GM19372 (cell line): ENCODE results near the gene MAP3K14.
A peak's percentile ranks its signal among the peaks of the same experiment; 100 is the strongest.

Experiments used
- ATAC-seq: cut with Tn5 transposase; IDR thresholded peaks from one replicate; pipeline ENCODE4 v1.9.1; 2021; ENCODE audit warnings: mild to moderate bottlenecking, low read depth, moderate library complexity; ENCODE audit not compliant: unreplicated experiment

MAP3K14 gene

DNA sequence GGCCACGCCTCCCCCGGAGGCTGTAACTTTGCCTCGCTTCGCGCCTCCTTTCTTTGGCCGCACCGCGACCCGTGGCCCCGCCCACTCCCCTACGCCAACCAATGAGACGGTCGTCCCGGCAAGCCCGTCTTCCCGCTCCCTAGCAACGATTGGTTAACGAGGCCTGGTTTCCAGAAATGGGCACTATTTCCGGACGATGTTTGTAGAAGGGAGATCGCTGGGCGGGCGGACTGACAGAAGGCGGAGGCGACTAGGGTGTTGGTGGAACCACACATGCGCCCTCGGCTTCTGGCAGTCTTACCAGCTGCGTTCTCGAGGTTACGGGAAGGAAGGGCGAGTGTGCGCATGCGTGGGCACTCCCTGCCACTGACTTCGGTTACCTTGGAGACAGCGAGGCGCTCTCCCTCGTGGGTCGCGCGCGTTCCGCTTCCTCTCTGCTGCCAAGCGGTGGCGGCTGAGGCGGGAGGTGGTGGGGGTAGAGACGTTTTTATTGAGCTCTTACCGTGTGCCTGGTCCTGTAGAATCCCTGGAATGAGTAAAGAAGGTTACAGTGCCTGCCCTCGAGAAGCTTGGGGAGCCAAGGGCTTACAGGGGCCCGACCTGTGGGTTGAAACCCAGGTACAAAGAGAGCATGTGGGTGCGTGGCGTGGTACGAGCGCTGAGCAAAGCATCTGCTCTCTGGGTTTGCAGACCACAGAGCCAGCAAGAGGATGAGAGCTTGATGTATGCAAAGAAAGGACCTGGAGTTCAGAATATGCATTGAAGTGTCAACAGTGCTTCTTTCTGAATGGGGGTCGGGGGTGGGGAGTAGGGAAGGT is 500 bp upstream of the MAP3K14 start:
- ATAC-seq, result peak; percentile 73

DNA sequence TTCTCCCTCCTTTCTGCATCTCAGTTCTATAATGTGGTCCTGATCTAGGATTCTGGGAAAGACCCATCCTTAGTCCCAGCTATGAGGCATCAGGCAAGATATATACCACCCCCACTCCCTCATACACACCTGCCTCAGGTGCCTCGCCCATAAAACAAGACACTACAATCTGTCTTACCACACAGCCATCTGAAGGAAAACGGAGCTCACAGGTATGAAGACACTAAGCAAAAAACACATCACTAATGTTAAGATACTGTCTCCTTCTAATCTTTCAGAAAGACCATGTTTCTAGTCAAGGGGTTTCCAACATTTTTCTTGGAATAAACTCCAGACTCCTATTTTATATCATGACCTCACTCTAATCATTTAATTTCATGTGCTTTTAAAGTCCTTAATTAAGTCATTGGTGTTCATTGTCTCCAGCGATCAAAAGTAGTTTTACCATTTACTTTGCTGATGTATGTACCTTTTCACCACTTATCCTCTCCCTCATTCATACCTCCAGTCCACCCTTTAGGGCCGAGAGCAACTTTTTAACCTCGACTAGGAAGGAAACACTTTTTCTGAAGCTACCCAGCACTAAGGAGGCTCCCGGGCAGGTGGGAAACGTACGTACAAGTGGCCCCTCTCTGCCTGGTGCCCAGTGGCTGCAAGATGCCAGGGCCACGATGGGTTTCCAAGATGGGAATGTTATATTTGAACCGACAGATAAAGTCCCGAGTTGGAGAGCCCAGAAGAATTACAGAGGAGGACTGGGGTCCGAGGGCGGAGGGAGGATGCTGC is 979 bp downstream of the MAP3K14 start:
- no peak for ATAC-seq

DNA sequence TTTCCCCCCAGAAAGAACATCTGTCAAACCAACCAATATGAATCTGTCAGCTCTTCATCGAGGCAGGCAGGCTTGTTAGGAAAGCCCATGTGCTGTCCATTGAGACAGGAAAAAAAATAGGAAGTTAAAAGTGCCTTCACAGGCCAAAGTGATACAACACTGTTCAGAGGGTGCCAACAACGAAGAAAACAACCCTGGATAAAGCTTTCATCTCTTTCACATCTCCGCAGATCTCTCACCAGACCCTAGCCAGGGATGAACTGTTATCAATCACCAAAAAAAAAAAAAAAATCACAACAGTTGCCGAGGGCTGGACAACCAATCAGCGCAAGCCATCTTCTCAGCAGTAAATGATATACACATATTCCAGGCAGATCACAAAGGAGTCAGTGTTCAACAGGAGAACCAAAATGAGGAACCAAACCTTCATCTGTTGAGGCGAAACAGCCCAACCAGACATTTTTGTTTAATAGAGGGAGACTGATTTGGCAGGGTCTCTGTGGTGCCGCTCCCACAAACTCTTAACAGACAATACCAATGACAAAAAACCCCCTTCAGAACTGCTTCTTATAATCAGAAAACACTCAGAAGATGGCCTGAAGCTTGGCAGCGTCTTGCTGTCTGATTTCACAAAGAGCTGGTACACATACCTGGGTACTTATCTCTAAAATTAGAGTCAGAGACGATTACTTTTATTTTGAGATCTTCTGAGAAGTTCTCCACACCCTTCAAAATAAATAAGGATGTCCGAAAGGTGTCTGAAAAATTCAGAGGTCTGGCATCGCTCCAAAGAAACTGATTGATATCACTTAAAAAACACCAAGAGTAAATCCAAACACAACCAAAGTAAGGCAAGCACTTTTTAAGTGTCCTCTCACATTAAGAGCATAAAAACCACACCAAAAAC is 1.8 kb downstream of the MAP3K14 start:
- no peak for ATAC-seq

DNA sequence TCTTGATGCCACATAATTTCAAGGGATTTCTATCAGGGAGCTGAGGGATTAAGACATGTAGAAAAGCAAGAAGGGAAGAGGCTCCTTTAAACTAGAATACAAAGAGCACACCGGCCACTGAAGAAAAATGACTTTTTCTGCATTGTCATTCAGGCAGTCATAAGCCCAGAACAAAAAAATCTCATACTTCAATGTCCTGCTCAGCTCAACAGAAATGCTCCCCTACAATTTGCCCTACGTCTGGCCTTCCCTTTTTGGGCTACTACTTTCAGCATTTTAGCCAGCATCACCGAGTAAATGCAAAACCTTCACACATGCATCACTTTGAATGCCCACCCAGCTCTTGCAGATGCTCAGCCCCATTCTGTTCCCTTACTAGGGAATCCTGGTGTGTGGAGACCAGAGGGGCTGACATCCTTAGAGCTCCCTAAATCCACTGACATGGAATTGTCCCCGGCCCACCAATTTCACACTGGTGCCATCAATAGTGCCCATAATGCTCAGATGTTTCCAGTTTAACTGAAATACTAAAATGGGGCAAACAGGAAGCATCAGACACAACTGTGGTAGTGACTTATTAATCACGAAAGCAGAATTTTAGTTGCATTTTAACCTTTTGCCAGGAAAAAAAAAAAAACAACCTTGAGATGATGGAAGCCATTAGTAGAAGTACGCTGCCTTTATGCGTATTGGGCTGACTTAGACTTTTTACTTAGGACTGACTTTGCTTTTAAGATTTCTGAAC is 2.7 kb downstream of the MAP3K14 start:
- no peak for ATAC-seq

DNA sequence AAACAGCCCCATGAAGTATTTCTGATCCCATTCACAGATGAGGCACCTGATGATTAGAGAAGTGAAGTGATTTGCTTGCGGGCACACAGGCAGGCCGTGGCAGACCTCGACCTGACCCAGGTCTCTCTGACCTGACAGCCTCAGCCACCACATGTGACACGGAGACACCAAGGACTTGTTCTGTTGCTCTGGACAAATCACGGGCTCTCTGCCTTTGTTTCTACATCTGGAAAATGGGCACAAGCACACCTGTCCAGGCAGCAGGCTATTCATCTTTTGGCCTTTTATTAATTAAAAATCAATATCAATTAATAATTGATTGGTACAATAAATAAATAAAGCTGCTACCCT is 3.4 kb downstream of the MAP3K14 start:
- no peak for ATAC-seq

DNA sequence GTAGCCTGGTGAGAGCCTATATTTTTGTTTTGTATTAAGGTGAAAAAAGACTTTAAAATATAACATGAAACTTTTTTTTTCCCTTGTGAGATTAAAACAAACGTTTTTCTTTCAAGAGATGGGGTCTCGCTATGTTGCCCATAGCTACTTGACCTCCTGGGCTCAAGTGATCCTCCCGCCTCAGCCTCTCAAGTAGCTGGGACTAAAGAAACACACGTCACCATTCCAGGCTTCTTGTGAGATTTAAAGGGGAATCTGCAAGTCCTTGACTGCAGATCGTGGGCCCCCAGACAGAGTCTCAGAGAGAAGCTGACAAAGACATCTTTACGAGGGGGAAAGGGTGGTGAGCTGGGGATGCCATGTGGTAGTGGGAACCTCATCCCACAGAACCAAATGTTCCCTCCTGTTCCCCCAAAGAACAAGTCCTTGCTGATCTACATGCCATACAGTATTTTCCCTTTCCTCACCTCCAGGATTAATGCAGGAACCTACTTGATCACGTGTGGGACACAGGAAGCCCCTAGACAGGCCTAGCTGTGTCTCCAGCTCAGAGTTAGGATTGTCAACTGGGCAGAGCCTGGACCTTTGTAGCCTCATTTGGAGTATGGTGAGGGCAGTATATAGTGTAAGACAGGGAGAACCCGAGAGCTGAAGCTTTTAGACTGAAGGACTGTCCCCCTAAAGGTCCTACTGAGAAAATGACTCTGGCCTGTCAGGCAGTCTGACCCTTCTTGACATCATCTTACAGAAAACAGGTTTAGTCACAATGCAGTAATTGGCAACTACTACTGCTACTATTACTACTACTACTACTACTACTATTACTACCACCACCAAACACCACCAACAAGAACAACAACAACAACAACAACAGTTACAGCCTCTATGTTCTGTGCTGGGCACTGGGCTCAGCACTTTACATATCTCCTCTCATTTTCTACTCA is 4.1 kb downstream of the MAP3K14 start:
- no peak for ATAC-seq

DNA sequence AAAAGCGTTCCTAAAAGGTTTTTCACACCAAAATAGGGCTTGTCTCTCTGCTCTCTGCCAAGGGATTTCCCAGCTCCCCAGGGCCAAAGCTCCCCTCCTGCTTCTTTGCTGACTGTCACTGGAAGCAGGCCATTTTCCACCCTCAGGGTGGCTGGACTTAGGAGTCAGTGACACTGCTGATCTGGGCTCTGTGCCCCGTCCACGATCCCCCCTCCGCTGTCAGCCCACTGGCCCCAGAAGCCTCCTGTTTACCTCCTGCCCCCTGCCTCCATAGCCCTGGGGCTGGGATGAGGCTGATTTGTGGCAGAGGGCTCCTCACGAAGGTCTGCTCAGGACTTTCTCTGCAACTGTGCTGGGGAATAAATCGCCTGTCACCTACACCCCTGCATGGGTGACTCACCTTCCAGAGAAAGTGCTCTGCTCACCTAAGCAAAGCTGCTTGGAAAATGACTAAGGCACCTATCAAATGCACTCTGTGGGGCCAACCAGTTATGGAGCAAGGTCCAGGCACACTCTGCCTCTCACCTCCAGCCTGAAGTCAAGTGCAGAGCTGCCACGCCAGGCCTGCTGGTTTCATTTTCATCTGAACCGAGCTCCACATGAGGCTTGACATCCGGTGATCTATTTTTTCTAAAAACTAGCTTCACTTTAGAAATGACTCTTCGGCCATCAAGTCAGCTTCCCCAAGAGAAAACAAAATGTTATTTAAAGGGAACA is 4.9 kb downstream of the MAP3K14 start:
- ATAC-seq, result no peak

DNA sequence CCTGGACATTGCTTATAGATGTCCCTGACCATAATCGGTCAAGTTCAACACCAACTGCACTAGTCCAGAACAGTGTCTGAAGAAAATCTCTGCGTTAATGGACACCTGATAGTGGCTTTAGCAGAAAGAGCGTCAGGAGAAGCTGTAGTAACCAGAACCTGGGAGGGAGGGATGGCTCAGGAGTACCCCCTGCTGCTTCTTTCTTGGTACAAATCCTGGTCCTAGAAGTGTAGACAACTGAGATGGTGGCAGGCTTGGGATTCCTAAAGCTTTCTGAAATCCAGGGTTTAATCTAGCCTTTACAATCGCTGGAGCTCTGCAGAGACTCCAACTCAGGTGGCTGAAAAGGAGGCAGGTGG is 5.4 kb downstream of the MAP3K14 start:
- no peak for ATAC-seq

DNA sequence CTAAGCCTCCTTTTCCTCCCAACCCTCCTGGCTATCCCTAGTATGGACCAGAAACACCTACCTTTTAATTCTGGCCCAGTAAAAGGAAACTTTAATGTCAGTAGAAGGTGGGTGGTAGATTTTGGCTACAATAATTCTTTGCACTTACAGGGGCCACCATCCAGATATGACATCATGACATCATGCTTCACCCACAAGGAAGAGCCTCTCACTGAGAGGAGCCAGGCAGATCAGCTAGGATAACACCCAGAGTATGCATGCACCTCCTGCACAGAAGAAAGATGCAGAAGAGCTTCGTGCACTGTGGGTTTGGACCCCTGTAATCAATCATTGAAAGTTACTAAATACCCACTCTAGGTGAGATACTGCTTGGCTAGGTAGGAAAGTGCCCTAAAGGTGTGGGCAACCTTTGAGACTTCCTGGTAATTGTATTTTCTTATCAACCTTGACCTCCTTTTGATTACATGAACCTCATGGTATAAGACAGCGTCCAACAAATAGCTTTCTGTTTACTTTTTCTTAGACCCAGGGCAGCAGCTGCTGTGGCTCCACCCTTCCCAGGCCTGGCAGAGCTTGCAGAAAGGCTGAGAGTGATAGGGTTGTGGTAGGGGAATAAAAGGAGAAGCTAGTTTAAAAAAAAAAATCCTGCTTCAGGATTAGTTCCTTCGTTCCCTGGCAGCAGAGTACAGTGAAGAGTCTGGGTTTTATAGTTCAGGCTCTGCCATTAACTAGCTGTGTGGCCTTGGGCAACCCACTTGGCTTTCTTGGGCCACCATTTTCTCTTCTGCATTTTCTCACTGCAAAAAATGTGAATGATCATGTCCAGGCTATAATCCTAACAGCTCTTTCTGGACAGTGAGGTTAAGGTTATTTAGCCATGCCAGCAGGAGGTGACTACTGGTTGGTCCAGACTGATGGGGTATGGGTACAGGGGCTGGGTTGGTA is 6.2 kb downstream of the MAP3K14 start:
- no peak for ATAC-seq

DNA sequence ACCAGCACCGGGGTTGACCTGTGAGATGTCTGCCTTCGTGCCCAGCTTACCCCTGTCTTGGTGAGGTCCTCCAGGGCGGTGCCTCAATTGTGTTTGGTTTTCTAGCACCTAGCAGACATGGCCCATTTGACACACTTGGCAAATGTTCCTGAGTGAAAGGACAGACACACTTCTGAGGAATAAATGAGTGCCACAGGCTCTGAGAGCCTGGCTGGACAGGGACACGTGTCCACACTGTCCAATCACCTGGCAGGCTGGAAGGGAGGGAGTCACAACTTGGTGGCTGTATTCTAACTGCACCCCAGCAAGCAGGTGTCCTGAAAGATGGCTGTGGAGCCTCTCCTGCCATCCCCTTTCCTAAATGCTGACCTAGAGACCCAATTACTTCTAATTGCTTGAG is 7.4 kb downstream of the MAP3K14 start:
- ATAC-seq, result no peak

DNA sequence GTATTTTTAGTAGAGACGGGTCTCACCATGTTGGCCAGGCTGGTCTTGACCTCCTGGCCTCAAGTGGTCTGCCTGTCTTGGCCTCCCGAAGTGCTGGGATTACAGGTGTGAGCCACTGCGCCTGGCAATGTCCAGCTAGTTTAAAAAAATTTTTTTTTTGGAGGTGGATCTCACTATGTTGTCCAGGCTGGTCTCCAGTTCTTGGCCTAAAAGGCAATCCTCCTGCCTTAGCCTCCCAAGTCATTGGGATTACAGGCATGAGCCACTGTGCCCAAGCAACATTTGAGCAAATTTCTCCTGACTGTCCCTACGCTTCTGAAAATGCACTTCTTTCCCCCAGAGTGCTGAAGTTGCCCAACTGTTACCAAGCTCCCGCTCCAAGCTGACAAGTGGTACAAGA is 8.0 kb downstream of the MAP3K14 start:
- no peak for ATAC-seq

DNA sequence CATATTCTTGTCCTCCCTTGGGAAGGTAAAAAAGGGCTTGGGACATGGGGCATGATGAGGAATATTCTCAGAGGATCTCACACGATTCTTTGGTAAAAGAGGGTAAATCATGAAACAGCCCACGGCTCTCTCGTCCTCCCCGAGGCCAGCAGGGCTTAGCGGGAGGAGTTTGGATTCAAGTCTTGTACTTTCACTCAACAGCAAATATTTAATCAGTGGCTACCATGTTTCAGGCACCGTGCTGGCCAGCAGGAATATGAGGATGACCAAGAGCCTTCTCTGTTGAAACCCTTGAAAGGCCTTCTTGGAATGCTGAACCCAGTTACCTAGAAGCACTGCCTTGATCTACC is 8.8 kb downstream of the MAP3K14 start:
- no peak for ATAC-seq

DNA sequence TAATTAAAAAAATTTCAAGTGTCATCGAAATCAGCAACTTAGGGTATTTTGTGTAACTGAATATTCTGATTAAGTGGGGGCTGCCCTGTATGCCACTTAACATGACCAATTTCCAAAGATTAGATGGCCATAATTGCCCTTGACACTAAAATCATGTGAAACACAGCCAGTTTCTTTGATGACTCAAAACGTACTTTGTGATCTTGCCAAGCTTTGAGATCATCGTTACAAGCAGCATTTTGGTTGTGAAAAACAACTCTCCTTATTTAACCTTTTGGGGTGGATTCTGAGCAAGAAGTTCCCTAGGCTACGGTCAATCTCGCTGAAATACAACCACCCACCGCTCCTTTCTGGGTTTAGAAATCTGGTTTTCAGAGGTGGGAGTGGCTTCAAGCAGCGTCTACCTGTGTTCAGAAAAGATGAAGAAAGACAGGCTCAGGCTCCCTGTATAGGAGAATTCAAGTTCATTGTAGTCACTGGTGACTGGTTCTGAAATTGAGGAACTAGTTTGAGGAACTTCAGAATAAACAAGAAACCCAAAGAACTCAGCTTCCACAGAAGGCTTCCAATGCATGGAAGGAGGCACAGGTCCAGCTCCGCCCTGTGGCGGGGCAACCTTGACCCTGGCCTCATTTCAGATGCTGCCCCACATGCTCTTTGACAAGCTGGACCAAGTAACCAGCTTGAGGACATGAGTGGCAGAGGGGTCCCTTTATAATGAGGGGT is 9.4 kb downstream of the MAP3K14 start:
- peak; percentile 43 for ATAC-seq

DNA sequence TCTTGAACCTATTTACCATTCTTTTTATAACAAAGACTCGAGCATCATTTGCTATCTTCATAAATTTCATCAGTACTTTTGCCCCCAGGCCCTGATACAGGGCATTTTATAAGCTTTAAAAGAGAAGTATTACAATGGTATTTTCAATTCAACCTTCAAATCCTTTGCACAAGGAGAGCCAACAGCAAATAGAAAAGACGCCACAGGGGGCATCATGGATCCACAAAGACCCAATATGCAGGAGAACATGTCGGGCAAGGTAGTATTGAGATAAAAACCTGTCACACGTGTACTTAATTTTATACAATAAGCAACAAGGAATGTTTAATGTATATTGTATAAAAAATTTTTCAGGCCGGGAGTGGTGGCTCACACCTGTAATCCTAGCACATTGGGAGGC is 10.2 kb downstream of the MAP3K14 start:
- no peak for ATAC-seq

DNA sequence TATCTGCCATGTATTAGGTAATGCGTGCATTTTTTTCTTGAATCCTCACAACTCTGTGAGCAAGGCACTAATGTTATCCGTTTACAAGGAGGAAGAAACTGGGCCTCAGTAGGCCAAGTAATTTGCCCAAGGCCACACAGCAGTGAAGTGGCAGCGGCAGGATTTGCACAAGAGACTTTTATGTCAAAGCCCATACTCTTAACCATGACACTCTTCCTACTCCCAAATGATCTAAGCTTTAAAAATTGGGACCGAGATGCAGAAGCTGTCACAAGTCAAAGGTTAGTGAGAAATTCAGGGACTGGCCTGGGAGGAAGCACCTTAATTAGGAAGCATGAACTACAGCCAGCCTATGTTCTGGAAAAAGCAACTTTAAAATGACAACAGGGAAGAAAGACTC is 10.7 kb downstream of the MAP3K14 start:
- ATAC-seq, result no peak

DNA sequence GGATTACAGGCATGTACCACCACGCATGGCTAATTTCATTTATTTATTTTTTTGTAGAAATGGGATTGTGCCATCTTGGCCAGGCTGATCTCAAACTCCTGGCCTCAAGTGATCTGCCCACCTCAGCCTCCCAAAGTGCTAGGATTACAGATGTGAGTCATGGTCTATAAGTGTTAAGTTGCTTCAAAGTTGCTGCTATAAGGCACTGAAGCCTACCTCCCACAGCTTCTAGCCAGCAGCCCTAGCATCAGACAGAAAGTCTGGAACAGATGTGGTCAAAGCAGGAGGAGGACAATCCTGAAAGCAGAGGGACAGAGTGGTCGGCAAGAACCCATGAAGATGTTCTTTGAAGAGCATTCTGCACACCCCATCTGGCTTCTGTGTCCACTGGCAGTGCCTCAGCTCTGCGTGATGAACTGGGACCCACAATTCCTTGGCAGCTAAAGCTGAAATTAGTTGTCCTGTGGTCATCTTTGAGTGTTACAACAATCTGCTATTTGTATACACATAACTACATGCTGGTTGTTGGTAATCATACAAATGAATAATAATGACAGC is 11.2 kb downstream of the MAP3K14 start:
- ATAC-seq, result no peak
